Measurements from ENCODE around the gene MRGPRG. TPM values are rescaled to one million over a fixed set of nuclear protein-coding genes. Genes with fewer than 3 reads are reported as not detected.

Gene MRGPRG
- total RNA-seq, 2 donors from 2014 or later: not detected

DNA sequence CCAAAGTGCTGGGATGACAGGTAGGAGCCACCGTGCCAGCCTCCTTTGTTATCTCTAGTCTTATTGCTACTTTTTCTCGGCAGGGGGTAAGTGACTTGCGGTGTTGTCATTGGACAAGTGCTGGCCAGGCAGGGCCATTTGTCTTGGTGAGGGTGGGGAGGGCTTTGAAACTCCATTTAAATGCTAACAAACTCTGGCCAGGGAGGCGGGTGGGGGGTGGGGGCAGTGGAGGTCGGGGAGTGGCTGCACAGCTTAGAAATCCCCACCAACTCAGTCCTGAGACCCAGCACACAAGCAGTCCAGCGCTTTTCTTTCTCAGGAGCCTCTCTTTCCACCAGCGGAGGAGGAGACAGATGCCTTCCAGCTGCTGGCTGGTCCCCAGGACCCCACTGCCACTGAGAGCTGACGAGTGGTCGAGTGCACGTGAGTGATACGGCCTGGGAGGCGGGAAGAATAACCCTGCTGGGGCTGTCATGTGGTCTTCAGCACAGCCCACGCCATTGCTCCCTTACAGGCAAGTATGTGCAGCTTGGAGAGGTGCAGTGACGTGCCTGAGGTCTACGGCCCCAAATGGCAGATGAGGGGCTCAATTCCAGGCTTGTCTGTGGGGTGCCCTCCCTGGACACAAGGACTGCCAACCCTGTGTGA, 29.3 kb downstream of the MRGPRG start:
- H3K27me3 ChIP-seq (ENCODE audit: control insufficient read depth, insufficient read depth, low read length, poor library complexity, severe bottlenecking): peaks cover 4% of the 10 kb centered on the region
- H3K4me3 Mint-ChIP-seq: no peak overlapping the region

DNA sequence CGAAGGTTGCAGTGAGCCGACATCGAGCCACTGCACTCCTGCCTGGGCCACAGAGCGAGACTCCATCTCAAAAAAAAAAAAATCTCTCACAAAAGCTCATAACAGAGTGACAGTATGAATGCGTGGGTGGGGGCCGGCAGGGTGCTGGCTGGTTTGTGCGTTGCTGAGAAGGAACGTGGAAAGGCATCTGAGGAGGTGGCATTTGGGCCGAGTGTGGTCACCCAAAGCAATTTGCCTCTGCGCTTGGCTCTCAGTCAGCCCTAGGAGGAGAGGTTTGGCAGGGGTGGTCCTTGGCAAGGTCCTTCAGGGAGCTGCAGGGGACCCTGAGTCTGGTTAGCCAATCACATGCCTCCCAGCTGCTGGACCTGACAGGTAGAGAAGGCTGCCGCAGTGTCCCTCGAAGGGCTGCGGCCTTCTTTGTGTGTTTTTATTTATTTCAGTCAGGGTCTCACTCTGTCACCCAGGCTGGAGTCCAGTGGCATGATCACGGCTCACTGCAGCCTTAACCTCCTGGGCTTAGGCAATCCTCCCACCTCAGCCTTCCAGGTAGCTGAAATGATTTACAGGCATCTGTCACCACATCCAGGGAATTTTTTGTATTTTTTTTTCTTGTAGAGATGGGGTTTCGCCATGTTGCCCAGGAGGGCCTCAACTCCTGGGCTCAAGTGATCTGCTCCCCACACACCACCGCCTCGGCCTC, 30.0 kb downstream of the MRGPRG start:
- no peaks in the 10 kb centered on the region for H3K9me3 ChIP-seq (ENCODE audit: control insufficient read depth, low read length)
- no peak overlapping the region for H3K27ac ChIP-seq (ENCODE audit: low read depth, low read length)
- H3K4me1 Mint-ChIP-seq: peaks cover 4% of the 10 kb centered on the region
- peak; percentile 57 for DNase-seq
- H3K9ac ChIP-seq (ENCODE audit: extremely low read depth, low read length, poor library complexity, severe bottlenecking): no peak overlapping the region
- peaks cover 4% of the 10 kb centered on the region for H3K27me3 ChIP-seq (ENCODE audit: control insufficient read depth, insufficient read depth, low read length, poor library complexity, severe bottlenecking)
- TF ChIP-seq, protein P1, sequence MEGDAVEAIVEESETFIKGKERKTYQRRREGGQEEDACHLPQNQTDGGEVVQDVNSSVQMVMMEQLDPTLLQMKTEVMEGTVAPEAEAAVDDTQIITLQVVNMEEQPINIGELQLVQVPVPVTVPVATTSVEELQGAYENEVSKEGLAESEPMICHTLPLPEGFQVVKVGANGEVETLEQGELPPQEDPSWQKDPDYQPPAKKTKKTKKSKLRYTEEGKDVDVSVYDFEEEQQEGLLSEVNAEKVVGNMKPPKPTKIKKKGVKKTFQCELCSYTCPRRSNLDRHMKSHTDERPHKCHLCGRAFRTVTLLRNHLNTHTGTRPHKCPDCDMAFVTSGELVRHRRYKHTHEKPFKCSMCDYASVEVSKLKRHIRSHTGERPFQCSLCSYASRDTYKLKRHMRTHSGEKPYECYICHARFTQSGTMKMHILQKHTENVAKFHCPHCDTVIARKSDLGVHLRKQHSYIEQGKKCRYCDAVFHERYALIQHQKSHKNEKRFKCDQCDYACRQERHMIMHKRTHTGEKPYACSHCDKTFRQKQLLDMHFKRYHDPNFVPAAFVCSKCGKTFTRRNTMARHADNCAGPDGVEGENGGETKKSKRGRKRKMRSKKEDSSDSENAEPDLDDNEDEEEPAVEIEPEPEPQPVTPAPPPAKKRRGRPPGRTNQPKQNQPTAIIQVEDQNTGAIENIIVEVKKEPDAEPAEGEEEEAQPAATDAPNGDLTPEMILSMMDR (conservative IDR thresholded peaks at IDR 0.05): no peak
- 80 to 85% methylated on average over 9 to 17 of the region's 17 CpGs for WGBS, 2 experiments (ENCODE audit: insufficient coverage in 1 of 2, insufficient read length in 1 of 2)
- no peaks in the 10 kb centered on the region for H3K4me1 ChIP-seq (ENCODE audit: control insufficient read depth, insufficient read depth, low read length)
- H3K36me3 ChIP-seq (ENCODE audit: control insufficient read depth, insufficient read depth, low read length): no peaks in the 10 kb centered on the region
- peaks cover 57% of the 10 kb centered on the region for H3K27me3 Mint-ChIP-seq (ENCODE audit: insufficient read depth)
- no peak overlapping the region for H3K4me3 Mint-ChIP-seq
- peaks cover 4% of the 10 kb centered on the region for H3K9me3 Mint-ChIP-seq
- no peak overlapping the region for H3K27ac Mint-ChIP-seq
- H3K36me3 Mint-ChIP-seq (ENCODE audit: low read depth): no peaks in the 10 kb centered on the region
- H3K4me3 ChIP-seq (ENCODE audit: low read length): no peak overlapping the region

More for the DNA sequence above, 29.3 kb downstream of the MRGPRG start:
- peaks cover 4% of the 10 kb centered on the region for H3K9me3 Mint-ChIP-seq
- Histone ChIP-seq H3K36me3 (ENCODE audit: control insufficient read depth, insufficient read depth, low read length) (no peaks in the 10 kb centered on the region), H3K4me3 (ENCODE audit: low read length) (no peak overlapping the region), H3K4me1 (ENCODE audit: control insufficient read depth, insufficient read depth, low read length) (no peaks in the 10 kb centered on the region), H3K9ac (ENCODE audit: extremely low read depth, low read length, poor library complexity, severe bottlenecking) (no peak overlapping the region), H3K27ac (ENCODE audit: low read depth, low read length) (no peak overlapping the region), H3K9me3 (ENCODE audit: control insufficient read depth, low read length) (no peaks in the 10 kb centered on the region)
- no peak overlapping the region for H3K27ac Mint-ChIP-seq
- WGBS, 2 experiments (ENCODE audit: insufficient coverage in 1 of 2, insufficient read length in 1 of 2): 30 to 51% methylated on average over 7 to 15 of the region's 15 CpGs
- TF ChIP-seq, protein P1 (conservative IDR thresholded peaks at IDR 0.05): no peak
- H3K36me3 Mint-ChIP-seq (ENCODE audit: low read depth): no peaks in the 10 kb centered on the region
- peak; percentile 83 for DNase-seq
- H3K4me1 Mint-ChIP-seq: peaks cover 4% of the 10 kb centered on the region
- H3K27me3 Mint-ChIP-seq (ENCODE audit: insufficient read depth): peaks cover 57% of the 10 kb centered on the region

DNA sequence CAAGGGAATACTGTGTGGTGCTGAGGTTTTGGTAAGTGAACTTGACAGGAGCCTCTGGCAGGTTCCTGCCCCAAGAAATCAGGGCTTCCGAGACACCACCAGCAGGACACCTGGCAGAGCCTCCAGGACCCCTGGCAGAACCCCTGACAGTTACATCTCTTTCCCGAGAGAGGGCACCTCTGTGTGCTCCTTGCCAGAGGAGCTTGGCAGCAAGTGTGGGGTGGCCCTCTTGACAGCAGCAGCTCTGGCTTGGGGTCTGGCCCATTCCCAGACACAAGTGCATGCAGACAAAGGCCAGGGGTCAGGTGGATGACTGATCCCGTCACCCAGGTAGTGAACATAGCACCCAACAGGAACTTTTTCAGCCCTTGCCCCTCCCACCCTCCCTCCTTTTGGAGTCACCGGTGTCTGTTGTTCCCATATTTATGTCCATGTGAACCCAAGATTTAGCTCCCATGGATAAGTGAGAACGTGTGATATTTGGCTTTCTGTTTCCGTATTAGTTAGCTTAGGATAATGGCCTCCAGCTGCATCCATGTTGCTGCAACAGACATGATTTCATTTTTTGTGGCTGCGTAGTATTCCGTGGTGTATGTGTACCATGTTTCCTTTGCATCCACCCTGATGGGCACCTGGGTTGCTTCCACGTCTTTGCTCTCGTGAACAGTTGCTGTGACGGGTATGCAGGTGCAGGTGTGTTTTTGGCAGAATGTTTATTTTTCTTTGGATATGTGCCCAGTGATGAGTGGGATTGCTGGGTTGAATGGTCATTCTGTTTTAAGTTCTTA, 32.3 kb downstream of the MRGPRG start:
- Mint-ChIP-seq H3K4me1 (peaks cover 4% of the 10 kb centered on the region), H3K4me3 (no peak overlapping the region), H3K27me3 (ENCODE audit: insufficient read depth) (peaks cover 53% of the 10 kb centered on the region), H3K27ac (no peak overlapping the region), H3K9me3 (no peaks in the 10 kb centered on the region), H3K36me3 (ENCODE audit: low read depth) (no peaks in the 10 kb centered on the region)
- Histone ChIP-seq H3K9me3 (ENCODE audit: control insufficient read depth, low read length) (no peaks in the 10 kb centered on the region), H3K4me3 (ENCODE audit: low read length) (no peak overlapping the region), H3K27ac (ENCODE audit: low read depth, low read length) (no peak overlapping the region), H3K9ac (ENCODE audit: extremely low read depth, low read length, poor library complexity, severe bottlenecking) (no peak overlapping the region), H3K27me3 (ENCODE audit: control insufficient read depth, insufficient read depth, low read length, poor library complexity, severe bottlenecking) (peaks cover 4% of the 10 kb centered on the region), H3K4me1 (ENCODE audit: control insufficient read depth, insufficient read depth, low read length) (no peaks in the 10 kb centered on the region), H3K36me3 (ENCODE audit: control insufficient read depth, insufficient read depth, low read length) (no peaks in the 10 kb centered on the region)
- TF ChIP-seq, protein P1 (conservative IDR thresholded peaks at IDR 0.05): no peak
- 91 to 95% methylated on average over 9 to 11 of the region's 11 CpGs for WGBS, 2 experiments (ENCODE audit: insufficient coverage in 1 of 2, insufficient read length in 1 of 2)
- peak; percentile 40 for DNase-seq

Data from endodermal cell (in vitro differentiated cells).